DLD1 (cell line): ENCODE data around the gene SENP7.
"Not testable (repeated sequence)": the region's sequence is repeated elsewhere in the genome, so short reads cannot be mapped to it uniquely, and the experiment has no call there.

Experiments
- in situ Hi-C: cut with HindIII; loops from 2 replicates; pipeline ENCODE4 v1.10.0; 2017; ENCODE audit warnings: low sequenced_read_pairs

SENP7 gene

GRCh38 chr3:101464235-101464634 is 48.8 kb downstream of the SENP7 start:
- in situ Hi-C loops = no loop called here

GRCh38 chr3:101461451-101461850 is 51.6 kb downstream of the SENP7 start:
- in situ Hi-C loops = no loop called here

- in situ Hi-C loops = no loop called here
Observed at GRCh38 chr3:101458387-101458786, 54.6 kb downstream of the SENP7 start.

GRCh38 chr3:101454629-101455028 is 58.4 kb downstream of the SENP7 start:
- in situ Hi-C loops = no loop called here

GRCh38 chr3:101453961-101454360 is 59.1 kb downstream of the SENP7 start:
- in situ Hi-C loops = no loop called here

GRCh38 chr3:101438641-101439040 is 74.4 kb downstream of the SENP7 start:
- in situ Hi-C loops = not testable (repeated sequence)

- in situ Hi-C loops = no loop called here
Observed at GRCh38 chr3:101433652-101434051, 79.4 kb downstream of the SENP7 start.

GRCh38 chr3:101423984-101424888 is 88.8 kb downstream of the SENP7 start:
- in situ Hi-C loops = no loop called here

GRCh38 chr3:101418851-101419250 is 94.2 kb downstream of the SENP7 start:
- in situ Hi-C loops = no loop called here

- in situ Hi-C loops = no loop called here
Observed at GRCh38 chr3:101414121-101414520, 98.9 kb downstream of the SENP7 start.

GRCh38 chr3:101413656-101414055 is 99.4 kb downstream of the SENP7 start:
- in situ Hi-C loops = no loop called here

- in situ Hi-C loops = no loop called here
Observed at GRCh38 chr3:101391413-101391950, 121.5 kb downstream of the SENP7 start.

- in situ Hi-C loops = no loop called here
Observed at GRCh38 chr3:101388706-101389105, 124.3 kb downstream of the SENP7 start.

- in situ Hi-C loops = no loop called here
Observed at GRCh38 chr3:101387351-101387750, 125.7 kb downstream of the SENP7 start.

- in situ Hi-C loops = no loop called here
Observed at GRCh38 chr3:101384426-101384825, 128.6 kb downstream of the SENP7 start.

GRCh38 chr3:101383656-101384055 is 129.4 kb downstream of the SENP7 start:
- in situ Hi-C loops = no loop called here

- in situ Hi-C loops = no loop called here
Observed at GRCh38 chr3:101383156-101383575, 129.8 kb downstream of the SENP7 start.

GRCh38 chr3:101381809-101382208 is 131.2 kb downstream of the SENP7 start:
- in situ Hi-C loops = no loop called here

GRCh38 chr3:101379658-101380376 is 133.2 kb downstream of the SENP7 start:
- in situ Hi-C loops = no loop called here

GRCh38 chr3:101377796-101378195 is 135.2 kb downstream of the SENP7 start:
- in situ Hi-C loops = no loop called here

- in situ Hi-C loops = no loop called here
Observed at GRCh38 chr3:101377209-101377608, 135.8 kb downstream of the SENP7 start.

- in situ Hi-C loops = no loop called here
Observed at GRCh38 chr3:101375586-101375985, 137.4 kb downstream of the SENP7 start.
